ENCODE measurements around the gene SLC7A9. TPM values are rescaled to one million over a fixed set of nuclear protein-coding genes. Genes with fewer than 3 reads are reported as not detected.

The SLC7A9 gene
- total RNA-seq, 1 donor from 2014 or later: 0.32 TPM

DNA sequence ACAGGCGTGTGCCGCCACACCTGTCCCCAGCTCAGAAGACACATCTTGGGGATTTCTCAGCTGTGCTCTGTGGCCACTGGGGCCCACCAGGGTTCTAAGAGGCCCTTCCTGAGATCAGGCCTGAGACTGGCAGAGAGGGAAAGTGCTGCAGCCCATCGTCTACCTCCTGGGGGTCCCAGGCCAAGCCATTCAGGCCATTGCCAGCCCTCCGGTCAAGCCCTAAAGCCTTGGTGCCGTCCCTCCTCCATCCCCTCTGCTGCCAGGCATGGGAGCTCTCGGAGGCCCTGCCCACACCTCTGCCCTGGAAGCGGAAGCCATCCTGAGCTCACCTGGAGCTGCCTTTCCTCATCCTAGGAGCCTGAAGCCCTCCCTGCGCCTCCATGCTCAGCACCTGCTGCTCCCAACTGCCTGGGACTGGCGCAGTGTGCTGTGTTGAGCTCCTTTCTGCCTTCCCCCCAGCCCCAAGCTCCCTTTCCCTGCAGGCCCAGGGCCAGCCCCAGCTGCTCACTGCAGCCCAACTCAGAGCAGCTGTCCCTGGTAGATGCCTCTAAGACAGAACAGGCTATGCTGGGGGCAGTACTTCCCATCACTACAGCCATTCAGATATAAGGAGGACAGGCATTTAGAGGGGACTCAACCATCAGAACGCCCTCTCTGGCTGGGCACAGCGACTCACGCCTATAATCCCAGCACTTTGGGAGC, 2.9 kb downstream of the SLC7A9 start:
- DNase-seq: no peak
- no peaks in the 10 kb centered on the region for H3K9me3 ChIP-seq
- no peaks in the 10 kb centered on the region for H3K4me1 ChIP-seq
- ATAC-seq: no peak
- intact Hi-C loops (cut with DNase I): no loop called here
- H3K36me3 ChIP-seq: no peaks in the 10 kb centered on the region
- no peaks in the 10 kb centered on the region for H3K27me3 ChIP-seq (ENCODE audit: low read depth)
- no peak for TF ChIP-seq CTCF (IDR thresholded peaks at IDR 0.05)
- H3K4me3 ChIP-seq: no peak overlapping the region
- H3K27ac ChIP-seq: no peak overlapping the region

- no peaks in the 10 kb centered on the region for H3K27me3 ChIP-seq (ENCODE audit: low read depth)
- intact Hi-C loops (cut with DNase I): no loop called here
- DNase-seq: no peak
- H3K9me3 ChIP-seq: no peaks in the 10 kb centered on the region
- H3K36me3 ChIP-seq: no peaks in the 10 kb centered on the region
- H3K27ac ChIP-seq: no peak overlapping the region
- no peaks in the 10 kb centered on the region for H3K4me1 ChIP-seq
- no peak overlapping the region for H3K4me3 ChIP-seq
- TF ChIP-seq CTCF (IDR thresholded peaks at IDR 0.05): no peak
- ATAC-seq: no peak
Measured at GRCh38 chr19:32866061-32866460, 3.5 kb downstream of the SLC7A9 start.

DNA sequence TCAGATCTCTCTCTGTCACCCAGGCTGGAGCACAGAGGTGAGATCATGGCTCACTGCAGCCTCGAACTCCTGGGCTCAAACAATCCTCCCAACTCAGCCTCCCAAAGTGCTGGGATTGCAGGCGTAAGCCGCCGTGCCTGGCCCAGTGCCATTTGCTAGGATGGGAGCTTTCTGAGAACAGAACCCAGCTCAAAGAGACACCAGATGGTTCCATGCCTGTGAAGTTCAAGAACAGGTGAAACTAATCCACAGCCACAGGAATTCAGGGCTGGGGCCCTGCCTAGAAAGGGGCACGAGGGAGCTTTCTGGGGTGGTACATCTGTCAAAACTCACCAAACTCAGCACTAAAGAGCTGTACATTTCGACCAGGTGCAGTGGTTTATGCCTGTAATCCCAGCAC, 4.2 kb downstream of the SLC7A9 start:
- no peak for ATAC-seq

DNA sequence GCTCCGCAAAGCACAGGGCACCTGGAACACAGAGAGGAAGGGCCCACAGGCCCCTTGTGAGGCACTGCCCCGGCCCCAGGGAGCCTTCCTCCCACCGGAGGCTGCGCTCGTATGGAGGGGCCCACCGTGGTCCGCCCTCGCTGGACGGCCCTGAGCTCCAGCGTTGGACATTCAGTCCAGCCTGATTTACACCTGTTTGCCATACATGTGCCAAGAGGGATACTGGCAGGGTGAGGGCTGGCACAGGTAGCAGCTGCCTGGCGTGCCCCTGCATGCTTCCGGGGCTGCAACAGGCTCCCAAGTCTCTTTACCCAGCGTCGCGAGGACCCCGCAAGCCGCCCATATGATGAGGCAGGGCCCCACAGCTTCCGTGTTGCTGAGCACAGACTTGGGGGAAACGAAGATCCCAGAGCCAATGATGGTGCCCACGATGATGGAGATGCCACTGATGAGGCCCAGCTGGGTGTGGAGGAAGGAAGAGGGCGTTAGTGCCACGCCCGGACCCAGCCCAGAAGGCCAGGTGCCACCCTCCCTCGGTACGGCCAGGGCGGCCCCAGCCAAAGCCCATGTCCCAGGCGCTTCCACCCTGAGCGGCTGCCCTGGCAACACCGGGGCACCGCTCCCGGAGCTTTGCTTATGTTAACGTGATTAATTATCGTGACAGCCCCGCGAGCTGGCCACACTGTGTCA, 5.1 kb downstream of the SLC7A9 start:
- intact Hi-C loops (cut with DNase I): no loop called here
- no peaks in the 10 kb centered on the region for H3K4me1 ChIP-seq
- no peak overlapping the region for H3K27ac ChIP-seq
- no peak for TF ChIP-seq CTCF (IDR thresholded peaks at IDR 0.05)
- DNase-seq: no peak
- no peaks in the 10 kb centered on the region for H3K27me3 ChIP-seq (ENCODE audit: low read depth)
- no peak for ATAC-seq
- no peaks in the 10 kb centered on the region for H3K9me3 ChIP-seq
- no peaks in the 10 kb centered on the region for H3K36me3 ChIP-seq
- H3K4me3 ChIP-seq: no peak overlapping the region

More for the DNA sequence above, 4.2 kb downstream of the SLC7A9 start:
- Histone ChIP-seq H3K36me3 (no peaks in the 10 kb centered on the region), H3K9me3 (no peaks in the 10 kb centered on the region), H3K27ac (no peak overlapping the region), H3K4me1 (no peaks in the 10 kb centered on the region), H3K4me3 (no peak overlapping the region), H3K27me3 (ENCODE audit: low read depth) (no peaks in the 10 kb centered on the region)
- no peak for TF ChIP-seq CTCF (IDR thresholded peaks at IDR 0.05)
- DNase-seq: no peak
- intact Hi-C loops (cut with DNase I): no loop called here

GRCh38 chr19:32863841-32864240, 5.7 kb downstream of the SLC7A9 start:
- Histone ChIP-seq H3K9me3 (no peaks in the 10 kb centered on the region), H3K27ac (no peak overlapping the region), H3K36me3 (no peaks in the 10 kb centered on the region), H3K4me3 (no peak overlapping the region), H3K27me3 (ENCODE audit: low read depth) (no peaks in the 10 kb centered on the region), H3K4me1 (no peaks in the 10 kb centered on the region)
- DNase-seq: no peak
- intact Hi-C loops (cut with DNase I): no loop called here
- no peak for TF ChIP-seq CTCF (IDR thresholded peaks at IDR 0.05)
- no peak for ATAC-seq

All from lower lobe of right lung (tissue), 2 donors.